ENCODE data around the gene LRRC61. TPM values are rescaled to one million over a fixed set of nuclear protein-coding genes. Genes with fewer than 3 reads are reported as not detected.

Gene LRRC61
- total and polyA plus RNA-seq, 4 experiments from 2014 or later: 11.0 to 16.0 (median 13.8) TPM

DNA sequence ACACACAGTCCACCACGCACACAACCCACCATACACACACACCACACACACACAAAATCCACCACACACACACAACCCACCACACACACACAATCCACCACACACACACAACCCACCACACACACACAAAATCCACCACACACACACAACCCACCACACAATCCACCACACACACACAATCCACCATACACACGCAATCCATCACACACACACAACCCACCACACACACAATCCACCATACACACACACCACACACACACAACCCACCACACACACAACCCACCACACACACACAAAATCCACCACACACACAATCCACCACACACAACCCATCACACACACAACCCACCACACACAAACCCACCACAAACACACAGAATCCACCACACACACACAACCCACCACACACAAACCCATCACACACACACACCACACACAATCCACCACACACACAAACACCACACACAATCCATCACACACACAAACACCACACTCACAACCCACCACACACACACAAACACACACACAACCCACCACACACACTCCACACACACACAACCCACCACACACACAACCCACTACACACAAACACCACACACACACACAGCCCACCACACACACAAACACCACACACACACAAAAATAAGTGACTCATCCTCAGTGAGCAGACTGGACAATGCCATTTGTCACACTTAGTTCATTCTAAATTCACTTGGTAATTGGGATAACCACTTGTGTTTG is 36.6 kb downstream of the LRRC61 start:
- Histone ChIP-seq H3K27ac (ENCODE audit: low read depth, low read length) (no peak overlapping the region), H3K27me3 (ENCODE audit: insufficient read depth, low read length) (no peaks in the 10 kb centered on the region), H3K4me3 (ENCODE audit: low read length in 2 of 2) (no peak overlapping the region), H3K4me1 (ENCODE audit: insufficient read depth, low read length) (peaks cover 31% of the 10 kb centered on the region), H3K9me3 (ENCODE audit: control insufficient read depth in 1 of 2, low read length in 2 of 2) (no peaks in the 10 kb centered on the region), H3K36me3 (ENCODE audit: insufficient read depth, low read length) (no peaks in the 10 kb centered on the region)
- no peaks in the 10 kb centered on the region for H3K36me3 Mint-ChIP-seq
- ChIA-PET POLR2A (ENCODE audit: partially characterized antibody) (no interaction called here), CTCF (ENCODE audit: partially characterized antibody) (no interaction called here)
- intact Hi-C loops (cut with micrococcal nuclease): loop anchor here (5.0 kb wide), 2 partner anchors 153 to 418 kb away; partner anchors contain the start of gene GIMAP7
- peak overlapping the region in 6 of 7 donors; percentile 9 to 93 (median 72) for H3K27ac Mint-ChIP-seq
- no peaks in the 10 kb centered on the region for H3K27me3 Mint-ChIP-seq
- DNase-seq: no peak
- peak overlapping the region in 3 of 8 donors; percentile 7 to 44 (median 33) for H3K4me3 Mint-ChIP-seq
- H3K4me1 Mint-ChIP-seq: peaks cover 24 to 59% (median 35%) of the 10 kb centered on the region in 4 donors
- H3K9me3 Mint-ChIP-seq: no peaks in the 10 kb centered on the region

DNA sequence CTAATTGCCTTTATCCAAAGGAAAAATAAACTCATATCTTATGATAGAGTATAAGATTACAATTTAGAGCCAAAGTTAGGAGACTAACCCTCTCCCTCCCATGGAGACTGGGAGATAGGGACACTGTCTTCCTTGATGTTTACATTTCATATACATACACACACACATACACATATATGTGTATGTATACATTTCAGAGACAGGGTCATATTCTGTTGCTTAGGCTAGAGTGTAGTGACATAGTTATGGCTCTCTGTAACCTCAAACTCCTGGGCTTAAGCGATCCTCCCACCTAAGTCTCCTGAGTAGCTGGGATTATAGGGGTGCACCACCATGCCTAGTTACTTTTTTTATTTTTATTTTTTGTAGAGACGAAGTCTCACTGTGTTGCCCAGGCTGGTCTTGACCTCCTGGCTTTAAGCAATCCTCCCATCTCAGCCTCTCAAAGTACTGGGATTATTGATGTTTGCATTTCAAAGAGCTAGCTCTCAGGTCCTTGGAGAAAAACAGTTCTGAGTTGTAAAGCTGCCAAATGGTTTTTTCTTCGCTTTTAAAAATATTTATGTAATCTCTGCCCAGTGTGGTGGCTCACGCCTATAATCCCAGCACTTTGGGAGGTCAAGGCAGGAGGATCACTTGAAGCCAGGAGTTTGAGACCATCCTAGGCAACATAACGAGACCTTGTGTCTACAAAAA is 37.4 kb downstream of the LRRC61 start:
- POLR2A ChIA-PET (ENCODE audit: partially characterized antibody): no interaction called here
- no peak overlapping the region for H3K4me3 ChIP-seq (ENCODE audit: low read length in 2 of 2)
- H3K27ac Mint-ChIP-seq: peak overlapping the region in 3 of 7 donors; percentile 9 to 77 (median 67)
- H3K27me3 Mint-ChIP-seq: no peaks in the 10 kb centered on the region
- no peaks in the 10 kb centered on the region for H3K27me3 ChIP-seq (ENCODE audit: insufficient read depth, low read length)
- CTCF ChIA-PET (ENCODE audit: partially characterized antibody): interaction anchor here (1.5 to 1.6 kb wide), 2 partner anchors 418 to 659 kb away, joined by 3 read pairs; no protein-coding TSS in a partner anchor
- H3K4me3 Mint-ChIP-seq: no peak overlapping the region
- H3K27ac ChIP-seq (ENCODE audit: low read depth, low read length): no peak overlapping the region
- H3K36me3 ChIP-seq (ENCODE audit: insufficient read depth, low read length): no peaks in the 10 kb centered on the region
- intact Hi-C loops (cut with micrococcal nuclease): no loop called here
- peaks cover 24 to 59% (median 35%) of the 10 kb centered on the region in 4 donors for H3K4me1 Mint-ChIP-seq
- peaks cover 31% of the 10 kb centered on the region for H3K4me1 ChIP-seq (ENCODE audit: insufficient read depth, low read length)
- H3K9me3 ChIP-seq (ENCODE audit: control insufficient read depth in 1 of 2, low read length in 2 of 2): no peaks in the 10 kb centered on the region
- DNase-seq: no peak
- H3K36me3 Mint-ChIP-seq: no peaks in the 10 kb centered on the region
- no peaks in the 10 kb centered on the region for H3K9me3 Mint-ChIP-seq

DNA sequence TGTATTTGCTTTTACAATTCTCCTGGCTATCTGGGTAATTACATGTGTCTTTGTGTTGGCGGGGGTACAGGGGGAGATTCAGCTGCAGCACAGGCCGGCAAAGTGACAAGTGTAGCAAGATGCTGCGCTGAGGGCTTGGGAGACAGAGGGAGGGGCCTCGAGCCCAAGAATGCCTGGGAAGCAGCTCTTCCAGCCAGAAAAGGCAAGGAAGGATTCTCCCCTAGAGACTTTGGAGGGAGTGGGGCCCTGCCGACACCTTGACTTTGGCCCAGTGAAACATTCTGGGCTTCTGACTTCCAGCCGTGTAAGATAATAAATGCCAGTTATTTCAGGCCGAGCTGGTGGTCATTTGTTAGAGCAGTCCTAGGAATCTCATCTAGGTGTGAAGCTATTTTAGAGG is 38.2 kb downstream of the LRRC61 start:
- H3K9me3 Mint-ChIP-seq: no peaks in the 10 kb centered on the region
- no peak overlapping the region for H3K4me3 Mint-ChIP-seq

DNA sequence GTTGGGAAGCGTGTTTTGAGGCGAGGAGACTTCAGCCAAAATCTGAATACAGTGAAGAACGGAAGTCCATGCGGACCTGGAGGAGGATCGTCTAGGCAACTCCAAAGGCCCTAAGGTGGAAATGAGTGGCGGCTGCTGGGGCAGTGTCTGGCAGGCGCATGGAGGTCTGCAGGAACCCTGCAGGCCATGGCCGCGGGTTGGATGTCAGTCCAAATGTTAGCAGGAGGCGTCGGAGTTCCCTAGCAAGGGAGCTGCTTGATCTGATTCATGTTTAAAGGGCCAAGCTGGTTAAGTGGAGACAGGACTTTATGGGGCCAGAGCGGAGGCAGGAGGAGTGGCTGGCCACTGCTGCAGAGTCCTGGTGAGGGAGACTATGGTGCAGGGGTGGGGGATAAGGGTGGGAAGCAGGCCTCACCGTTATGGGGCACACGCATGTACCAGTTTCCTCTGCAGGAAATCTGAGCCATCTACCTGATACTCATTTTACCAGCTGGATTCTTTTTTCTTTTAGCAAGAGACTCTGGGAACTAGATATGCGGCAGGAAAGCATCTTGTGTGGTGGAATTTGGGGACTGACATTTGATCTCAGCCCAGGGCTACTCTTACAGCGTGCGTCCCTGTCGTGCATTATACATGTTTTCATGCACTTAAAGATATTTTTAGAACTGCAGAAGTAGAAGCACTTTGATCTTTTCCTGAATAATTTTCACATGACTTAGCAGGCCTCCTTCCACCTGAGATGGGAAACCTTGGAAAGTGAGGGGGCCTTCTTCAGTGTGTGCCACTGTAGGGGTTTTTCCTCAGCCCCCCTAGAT is 38.9 kb downstream of the LRRC61 start:
- Mint-ChIP-seq H3K27me3 (no peaks in the 10 kb centered on the region), H3K27ac (peak overlapping the region in 2 of 7 donors; percentile 18 to 46), H3K9me3 (no peaks in the 10 kb centered on the region), H3K36me3 (no peaks in the 10 kb centered on the region), H3K4me1 (peaks cover 18 to 52% (median 27%) of the 10 kb centered on the region in 4 donors), H3K4me3 (no peak overlapping the region)
- no peaks in the 10 kb centered on the region for H3K36me3 ChIP-seq (ENCODE audit: insufficient read depth, low read length)
- no peaks in the 10 kb centered on the region for H3K27me3 ChIP-seq (ENCODE audit: insufficient read depth, low read length)
- no peak overlapping the region for H3K4me3 ChIP-seq (ENCODE audit: low read length in 2 of 2)
- H3K4me1 ChIP-seq (ENCODE audit: insufficient read depth, low read length): peaks cover 24% of the 10 kb centered on the region
- POLR2A ChIA-PET (ENCODE audit: partially characterized antibody): interaction anchor here (1.0 to 1.2 kb wide), 2 partner anchors 16 to 40 kb away, joined by 3 read pairs; no protein-coding TSS in a partner anchor
- intact Hi-C loops (cut with micrococcal nuclease): no loop called here
- no peak overlapping the region for H3K27ac ChIP-seq (ENCODE audit: low read depth, low read length)
- no peak for DNase-seq
- CTCF ChIA-PET (ENCODE audit: partially characterized antibody): interaction anchor here (0.8 to 1.6 kb wide), 5 partner anchors 16 to 657 kb away, joined by 3 read pairs; a partner anchor contains a TSS
- H3K9me3 ChIP-seq (ENCODE audit: control insufficient read depth in 1 of 2, low read length in 2 of 2): no peaks in the 10 kb centered on the region

More for the DNA sequence above, 38.2 kb downstream of the LRRC61 start:
- Histone ChIP-seq H3K9me3 (ENCODE audit: control insufficient read depth in 1 of 2, low read length in 2 of 2) (no peaks in the 10 kb centered on the region), H3K27me3 (ENCODE audit: insufficient read depth, low read length) (no peaks in the 10 kb centered on the region), H3K27ac (ENCODE audit: low read depth, low read length) (no peak overlapping the region), H3K4me3 (ENCODE audit: low read length in 2 of 2) (no peak overlapping the region), H3K4me1 (ENCODE audit: insufficient read depth, low read length) (peaks cover 28% of the 10 kb centered on the region), H3K36me3 (ENCODE audit: insufficient read depth, low read length) (no peaks in the 10 kb centered on the region)
- POLR2A ChIA-PET (ENCODE audit: partially characterized antibody): no interaction called here
- Mint-ChIP-seq H3K36me3 (no peaks in the 10 kb centered on the region), H3K27me3 (no peaks in the 10 kb centered on the region), H3K4me1 (peaks cover 22 to 56% (median 30%) of the 10 kb centered on the region in 4 donors), H3K27ac (peak overlapping the region in 1 of 7 donors; percentile 18)
- CTCF ChIA-PET (ENCODE audit: partially characterized antibody): interaction anchor here (1.5 to 1.6 kb wide), 2 partner anchors 417 to 658 kb away, joined by 3 read pairs; no protein-coding TSS in a partner anchor
- no peak for DNase-seq
- intact Hi-C loops (cut with micrococcal nuclease): no loop called here

DNA sequence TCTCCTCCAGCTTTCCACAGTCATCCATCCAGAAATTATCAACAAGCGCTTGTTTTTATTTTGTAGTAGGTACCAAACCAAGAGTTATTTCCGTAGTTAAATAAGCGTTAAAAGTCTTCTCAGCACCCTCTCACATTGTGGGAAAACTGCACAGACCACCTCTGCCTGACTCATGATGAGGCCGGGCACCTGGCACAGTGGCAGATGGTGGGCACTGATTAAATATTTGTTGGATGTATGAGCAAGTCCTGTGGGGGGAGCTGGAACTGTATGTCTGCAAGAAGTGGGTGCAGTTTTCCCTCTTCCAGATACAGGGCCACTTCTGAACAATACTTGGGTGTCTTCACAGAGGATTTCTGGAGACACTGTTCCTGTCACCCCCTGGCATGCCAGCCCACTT is 40.2 kb downstream of the LRRC61 start:
- Histone ChIP-seq H3K27me3 (ENCODE audit: insufficient read depth, low read length) (no peaks in the 10 kb centered on the region), H3K4me1 (ENCODE audit: insufficient read depth, low read length) (peaks cover 17% of the 10 kb centered on the region), H3K27ac (ENCODE audit: low read depth, low read length) (no peak overlapping the region), H3K4me3 (ENCODE audit: low read length in 2 of 2) (no peak overlapping the region), H3K9me3 (ENCODE audit: control insufficient read depth in 1 of 2, low read length in 2 of 2) (no peaks in the 10 kb centered on the region), H3K36me3 (ENCODE audit: insufficient read depth, low read length) (no peaks in the 10 kb centered on the region)
- Mint-ChIP-seq H3K4me1 (peaks cover 9 to 44% (median 22%) of the 10 kb centered on the region in 4 donors), H3K27me3 (no peaks in the 10 kb centered on the region), H3K36me3 (peaks cover 0 to 3% of the 10 kb centered on the region in 2 donors), H3K27ac (no peak overlapping the region), H3K9me3 (no peaks in the 10 kb centered on the region), H3K4me3 (no peak overlapping the region)
- POLR2A ChIA-PET (ENCODE audit: partially characterized antibody): interaction anchor here (1.2 to 1.7 kb wide), 2 partner anchors 14 to 43 kb away, joined by 3 to 6 read pairs; a partner anchor contains a TSS
- CTCF ChIA-PET (ENCODE audit: partially characterized antibody): interaction anchor here (1.0 kb wide), 1 partner anchor 41 kb away, joined by 3 read pairs; no protein-coding TSS in a partner anchor
- intact Hi-C loops (cut with micrococcal nuclease): no loop called here
- no peak for DNase-seq

DNA sequence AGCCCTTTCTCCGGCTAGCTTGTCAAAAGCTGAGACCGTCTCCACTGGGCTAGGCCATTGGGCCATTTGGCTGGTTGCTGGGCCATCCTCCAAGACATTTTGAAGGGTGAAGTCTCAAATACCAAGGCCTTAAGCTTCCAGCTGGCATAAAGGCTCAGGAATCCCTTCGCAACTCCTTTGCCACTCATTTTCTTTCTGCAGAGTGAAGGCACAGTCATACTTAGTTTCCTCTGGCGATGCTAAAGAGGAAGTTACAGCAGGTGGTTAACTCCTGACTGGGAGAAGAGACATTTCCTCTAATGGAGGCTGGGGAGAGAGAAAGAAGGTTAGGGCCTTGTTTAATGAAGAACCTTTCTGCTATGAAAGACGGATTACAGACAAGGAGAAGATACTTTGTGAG is 40.7 kb downstream of the LRRC61 start:
- H3K9me3 Mint-ChIP-seq: no peaks in the 10 kb centered on the region
- no peak for DNase-seq
- peak overlapping the region in 3 of 7 donors; percentile 6 to 48 (median 9) for H3K27ac Mint-ChIP-seq
- no peaks in the 10 kb centered on the region for H3K27me3 Mint-ChIP-seq
- peaks cover 9 to 40% (median 19%) of the 10 kb centered on the region in 4 donors for H3K4me1 Mint-ChIP-seq
- H3K36me3 Mint-ChIP-seq: peaks cover 0 to 3% of the 10 kb centered on the region in 2 donors
- Histone ChIP-seq H3K36me3 (ENCODE audit: insufficient read depth, low read length) (no peaks in the 10 kb centered on the region), H3K27ac (ENCODE audit: low read depth, low read length) (no peak overlapping the region), H3K4me3 (ENCODE audit: low read length in 2 of 2) (no peak overlapping the region), H3K27me3 (ENCODE audit: insufficient read depth, low read length) (no peaks in the 10 kb centered on the region), H3K4me1 (ENCODE audit: insufficient read depth, low read length) (peaks cover 13% of the 10 kb centered on the region), H3K9me3 (ENCODE audit: control insufficient read depth in 1 of 2, low read length in 2 of 2) (no peaks in the 10 kb centered on the region)
- ChIA-PET POLR2A (ENCODE audit: partially characterized antibody) (interaction anchor here (1.7 kb wide), 1 partner anchor 42 kb away, joined by 6 read pairs; a partner anchor contains a TSS), CTCF (ENCODE audit: partially characterized antibody) (no interaction called here)
- no peak overlapping the region for H3K4me3 Mint-ChIP-seq
- intact Hi-C loops (cut with micrococcal nuclease): no loop called here

All from CD4-positive, alpha-beta memory T cell (primary cell).